Measurements from ENCODE around the gene TMPRSS11D.

Gene TMPRSS11D

DNA sequence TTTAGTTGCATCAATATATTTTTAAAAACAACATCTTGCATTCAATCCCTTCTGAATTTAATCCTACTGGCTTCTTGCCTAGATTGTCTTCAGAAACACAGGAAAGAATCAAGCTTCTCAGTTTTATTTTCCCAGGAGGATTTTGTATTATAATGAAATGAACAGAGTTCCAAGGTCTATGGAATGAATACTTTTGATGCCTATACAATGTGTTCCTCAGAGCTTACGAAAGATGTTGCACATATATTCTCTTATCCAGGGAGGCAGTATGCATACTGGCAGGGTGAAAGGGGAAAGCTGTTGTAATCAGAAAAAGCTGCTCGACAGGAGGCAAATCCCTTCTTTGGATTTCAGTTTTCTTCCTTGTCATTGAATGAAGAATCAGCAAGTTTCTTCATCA, 8.8 kb downstream of the TMPRSS11D start:
- Mint-ChIP-seq H3K9me3 (no peaks in the 10 kb centered on the region), H3K36me3 (ENCODE audit: low read depth) (no peaks in the 10 kb centered on the region), H3K4me3 (no peak overlapping the region), H3K4me1 (ENCODE audit: low read depth) (no peaks in the 10 kb centered on the region), H3K27me3 (ENCODE audit: low read depth) (no peaks in the 10 kb centered on the region), H3K27ac (no peak overlapping the region)

DNA sequence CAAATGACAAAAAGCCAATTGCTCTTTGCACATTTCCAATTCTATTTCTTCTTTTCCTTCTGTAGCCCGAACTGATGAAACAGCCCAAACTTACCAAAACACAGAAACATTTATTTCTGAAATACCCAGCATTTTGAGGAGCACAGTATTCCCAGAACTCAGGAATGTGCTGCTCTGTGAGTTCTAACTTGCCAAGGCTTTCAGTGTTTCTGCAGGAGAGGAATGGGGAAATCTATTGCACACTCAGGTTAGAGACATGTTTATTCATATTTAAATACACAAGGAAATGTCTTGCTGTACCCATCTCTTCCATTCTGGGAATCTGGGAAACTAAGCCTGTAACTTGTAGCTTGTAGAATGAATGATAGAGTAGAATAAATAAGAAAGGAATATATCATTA, 10.7 kb downstream of the TMPRSS11D start:
- Mint-ChIP-seq H3K27ac (no peak overlapping the region), H3K4me3 (no peak overlapping the region), H3K36me3 (ENCODE audit: low read depth) (no peaks in the 10 kb centered on the region), H3K27me3 (ENCODE audit: low read depth) (no peaks in the 10 kb centered on the region), H3K4me1 (ENCODE audit: low read depth) (no peaks in the 10 kb centered on the region), H3K9me3 (no peaks in the 10 kb centered on the region)

DNA sequence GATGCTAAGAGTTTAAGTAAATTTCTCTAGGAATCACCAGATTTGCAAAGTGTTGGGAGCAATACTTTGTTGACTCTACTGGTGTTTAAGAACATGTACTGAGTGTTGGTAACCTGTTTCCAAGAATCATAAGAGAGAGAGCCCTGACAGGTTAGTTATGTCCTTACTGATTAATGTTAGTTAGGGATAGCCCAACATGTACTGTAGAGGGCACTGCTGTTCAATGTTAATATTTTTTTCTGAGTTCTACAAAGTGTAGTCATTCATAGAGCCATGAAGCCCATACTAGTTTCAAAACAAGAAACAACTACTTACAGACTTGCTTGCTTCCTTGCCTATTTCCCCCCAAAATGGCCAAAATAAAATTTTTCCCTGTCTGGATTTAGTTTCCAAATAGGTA, 11.9 kb downstream of the TMPRSS11D start:
- H3K36me3 Mint-ChIP-seq (ENCODE audit: low read depth) = no peaks in the 10 kb centered on the region
- no peaks in the 10 kb centered on the region for H3K4me1 Mint-ChIP-seq (ENCODE audit: low read depth)
- H3K9me3 Mint-ChIP-seq = no peaks in the 10 kb centered on the region
- no peaks in the 10 kb centered on the region for H3K27me3 Mint-ChIP-seq (ENCODE audit: low read depth)
- H3K27ac Mint-ChIP-seq = no peak overlapping the region
- no peak overlapping the region for H3K4me3 Mint-ChIP-seq

DNA sequence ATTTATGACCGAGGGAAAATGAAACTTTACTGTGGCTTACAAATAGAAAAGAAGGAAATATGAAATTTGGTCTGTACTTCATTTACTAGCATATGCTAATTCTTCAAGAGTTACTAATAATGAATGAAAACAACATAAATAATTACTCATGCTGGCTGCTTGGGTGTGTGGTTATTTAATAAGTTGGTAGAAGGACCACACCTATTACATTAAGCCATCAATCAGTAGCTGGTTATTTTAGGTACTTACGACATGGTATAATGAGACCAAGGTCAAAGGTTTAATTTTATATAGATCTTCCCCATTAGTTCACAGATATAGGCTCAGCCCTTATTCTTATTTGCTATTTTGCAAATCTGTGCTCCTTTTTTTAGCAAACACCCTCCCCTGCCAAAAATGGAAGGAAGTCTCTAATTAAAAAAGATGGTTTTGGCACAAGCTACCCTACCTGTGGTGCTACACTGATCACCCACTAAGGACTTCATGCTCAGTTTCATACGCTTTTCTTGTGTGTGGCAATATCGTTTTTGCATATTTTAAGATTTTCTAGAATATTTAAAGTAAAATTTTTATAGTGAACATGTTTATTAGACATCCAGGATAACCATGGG, 14.1 kb downstream of the TMPRSS11D start:
- H3K36me3 Mint-ChIP-seq (ENCODE audit: low read depth) = no peaks in the 10 kb centered on the region
- H3K27me3 Mint-ChIP-seq (ENCODE audit: low read depth) = peaks cover 8% of the 10 kb centered on the region
- H3K9me3 Mint-ChIP-seq = no peaks in the 10 kb centered on the region
- H3K4me3 Mint-ChIP-seq = no peak overlapping the region
- no peaks in the 10 kb centered on the region for H3K4me1 Mint-ChIP-seq (ENCODE audit: low read depth)
- no peak overlapping the region for H3K27ac Mint-ChIP-seq

DNA sequence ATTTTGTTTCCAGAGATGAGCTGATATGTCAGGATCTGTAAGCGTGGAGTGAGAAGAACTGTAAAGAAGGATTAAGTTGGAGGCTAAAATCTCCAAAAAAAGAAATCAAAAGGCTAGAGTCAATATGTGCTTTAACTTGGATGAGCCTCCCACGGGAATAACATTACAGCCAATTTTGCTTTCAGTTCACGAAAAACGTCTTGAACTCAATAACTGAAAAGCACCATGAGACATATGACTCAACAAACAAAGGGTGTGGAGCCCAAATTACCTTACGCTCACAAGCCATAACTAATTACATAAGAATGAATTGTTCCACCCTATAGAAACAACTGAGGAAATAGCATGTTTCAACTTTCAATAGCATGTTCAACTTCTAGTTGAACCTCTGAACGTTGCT, 22.3 kb downstream of the TMPRSS11D start:
- H3K27ac Mint-ChIP-seq = no peak overlapping the region
- no peaks in the 10 kb centered on the region for H3K36me3 Mint-ChIP-seq (ENCODE audit: low read depth)
- H3K9me3 Mint-ChIP-seq = no peaks in the 10 kb centered on the region
- no peaks in the 10 kb centered on the region for H3K4me1 Mint-ChIP-seq (ENCODE audit: low read depth)
- H3K27me3 Mint-ChIP-seq (ENCODE audit: low read depth) = peaks cover 11% of the 10 kb centered on the region
- no peak overlapping the region for H3K4me3 Mint-ChIP-seq

DNA sequence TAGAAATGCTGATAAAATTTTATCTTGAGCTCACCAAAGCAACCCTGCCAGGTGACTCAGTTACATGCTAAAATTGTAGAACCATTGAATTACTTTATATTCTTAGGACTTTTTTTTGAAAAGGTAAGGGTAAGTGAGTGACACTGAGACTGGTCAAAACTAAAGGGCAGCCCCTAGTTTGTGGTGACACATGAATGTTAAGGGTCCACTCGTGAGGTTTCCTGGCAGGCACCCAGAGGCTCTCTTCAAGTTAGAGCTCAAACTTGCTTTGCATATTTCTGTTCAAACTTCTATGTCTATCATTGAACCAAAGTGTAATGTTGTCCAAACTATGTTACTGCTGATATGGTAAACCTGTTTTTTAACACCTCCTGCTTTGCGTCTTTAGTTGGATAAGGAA, 30.5 kb downstream of the TMPRSS11D start:
- no peaks in the 10 kb centered on the region for H3K9me3 Mint-ChIP-seq
- no peak overlapping the region for H3K27ac Mint-ChIP-seq
- no peaks in the 10 kb centered on the region for H3K4me1 Mint-ChIP-seq (ENCODE audit: low read depth)
- H3K36me3 Mint-ChIP-seq (ENCODE audit: low read depth) = no peaks in the 10 kb centered on the region
- no peak overlapping the region for H3K4me3 Mint-ChIP-seq
- H3K27me3 Mint-ChIP-seq (ENCODE audit: low read depth) = no peaks in the 10 kb centered on the region

DNA sequence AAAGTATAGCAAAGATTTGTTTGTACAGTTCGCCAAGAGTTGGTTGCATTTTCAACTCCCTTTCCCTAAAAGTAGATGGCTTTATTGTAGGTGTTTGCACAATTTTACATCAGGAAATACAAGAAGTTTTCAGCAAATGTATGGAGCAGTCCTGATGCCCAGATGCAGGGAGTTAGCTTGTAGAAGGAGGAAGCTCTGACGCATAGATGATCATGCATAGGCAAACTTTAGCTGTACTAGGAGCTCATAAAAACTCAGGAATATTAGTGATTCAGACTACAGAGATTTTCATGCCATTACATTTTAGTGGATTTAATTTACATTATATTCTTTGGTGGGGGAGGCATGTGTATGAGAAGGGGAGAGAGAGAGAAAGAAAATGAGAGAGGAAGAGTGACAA, 62.9 kb downstream of the TMPRSS11D start:
- Mint-ChIP-seq H3K27ac (no peak overlapping the region), H3K4me1 (ENCODE audit: low read depth) (no peaks in the 10 kb centered on the region), H3K36me3 (ENCODE audit: low read depth) (no peaks in the 10 kb centered on the region), H3K9me3 (peaks cover 2% of the 10 kb centered on the region), H3K27me3 (ENCODE audit: low read depth) (no peaks in the 10 kb centered on the region), H3K4me3 (no peak overlapping the region)

DNA sequence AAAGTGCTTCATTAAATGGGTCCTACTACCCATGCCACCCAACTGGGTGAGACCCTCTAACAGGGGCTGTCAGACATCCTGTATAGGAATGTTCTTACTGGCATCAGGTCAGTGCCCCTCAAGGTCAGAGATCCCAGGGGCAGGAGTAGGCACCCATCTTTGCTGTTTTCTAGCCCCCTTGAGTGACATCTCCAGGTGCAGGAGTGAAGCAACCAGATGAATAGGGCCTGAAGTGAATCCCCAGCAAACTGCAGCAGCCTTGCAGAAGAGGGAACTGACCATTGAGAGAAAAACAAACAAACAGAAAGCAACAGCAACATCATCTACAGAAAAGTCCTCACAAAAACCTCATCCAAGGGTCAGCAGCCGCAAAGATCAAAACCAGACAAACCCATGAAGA, 73.8 kb downstream of the TMPRSS11D start:
- no peaks in the 10 kb centered on the region for H3K27me3 Mint-ChIP-seq (ENCODE audit: low read depth)
- no peak overlapping the region for H3K27ac Mint-ChIP-seq
- H3K36me3 Mint-ChIP-seq (ENCODE audit: low read depth) = no peaks in the 10 kb centered on the region
- H3K4me1 Mint-ChIP-seq (ENCODE audit: low read depth) = no peaks in the 10 kb centered on the region
- no peak overlapping the region for H3K4me3 Mint-ChIP-seq
- H3K9me3 Mint-ChIP-seq = peaks cover 30% of the 10 kb centered on the region

DNA sequence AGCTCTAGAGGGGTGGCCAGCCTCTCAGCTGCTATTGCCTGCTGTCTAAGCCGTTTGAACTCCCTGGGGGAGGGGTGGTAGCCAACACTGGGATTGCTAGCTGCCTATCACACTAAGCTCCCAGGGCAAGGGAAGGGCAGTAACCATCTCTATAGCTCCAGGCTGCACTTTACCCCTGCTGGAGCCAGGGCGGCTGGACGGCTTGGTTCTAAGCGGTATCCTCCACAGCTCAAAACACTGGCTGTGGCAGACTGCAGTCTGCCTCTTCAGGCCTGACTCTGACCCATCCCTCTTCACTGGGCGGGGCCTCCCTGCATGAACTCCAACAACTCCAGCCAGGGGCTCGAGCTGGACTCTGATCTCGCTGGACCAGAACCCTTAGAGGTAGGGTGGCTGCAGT, 74.3 kb downstream of the TMPRSS11D start:
- no peaks in the 10 kb centered on the region for H3K27me3 Mint-ChIP-seq (ENCODE audit: low read depth)
- no peaks in the 10 kb centered on the region for H3K4me1 Mint-ChIP-seq (ENCODE audit: low read depth)
- H3K27ac Mint-ChIP-seq = no peak overlapping the region
- H3K9me3 Mint-ChIP-seq = peaks cover 27% of the 10 kb centered on the region
- H3K36me3 Mint-ChIP-seq (ENCODE audit: low read depth) = no peaks in the 10 kb centered on the region
- no peak overlapping the region for H3K4me3 Mint-ChIP-seq

DNA sequence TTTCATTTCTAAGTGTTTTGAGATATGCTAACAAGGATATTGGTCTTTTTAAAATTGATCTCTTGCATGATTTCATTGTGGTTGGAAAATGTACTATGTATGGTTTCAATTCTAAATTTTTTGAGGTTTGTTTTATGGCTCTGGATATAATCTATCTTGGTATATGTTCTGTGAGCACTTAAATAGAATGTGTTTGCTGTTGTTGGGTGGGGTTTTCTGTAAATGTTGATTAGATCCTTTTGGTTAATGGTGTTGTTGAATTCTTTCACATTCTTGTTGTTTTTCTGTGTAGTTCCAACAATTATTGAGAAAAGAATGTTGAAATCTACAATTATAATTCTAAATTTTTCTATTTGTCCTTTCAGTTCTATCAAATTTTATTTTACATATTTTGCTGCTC, 87.0 kb downstream of the TMPRSS11D start:
- H3K9me3 Mint-ChIP-seq = no peaks in the 10 kb centered on the region
- no peak overlapping the region for H3K4me3 Mint-ChIP-seq
- H3K4me1 Mint-ChIP-seq (ENCODE audit: low read depth) = no peaks in the 10 kb centered on the region
- peaks cover 9% of the 10 kb centered on the region for H3K27me3 Mint-ChIP-seq (ENCODE audit: low read depth)
- H3K27ac Mint-ChIP-seq = no peak overlapping the region
- H3K36me3 Mint-ChIP-seq (ENCODE audit: low read depth) = no peaks in the 10 kb centered on the region

DNA sequence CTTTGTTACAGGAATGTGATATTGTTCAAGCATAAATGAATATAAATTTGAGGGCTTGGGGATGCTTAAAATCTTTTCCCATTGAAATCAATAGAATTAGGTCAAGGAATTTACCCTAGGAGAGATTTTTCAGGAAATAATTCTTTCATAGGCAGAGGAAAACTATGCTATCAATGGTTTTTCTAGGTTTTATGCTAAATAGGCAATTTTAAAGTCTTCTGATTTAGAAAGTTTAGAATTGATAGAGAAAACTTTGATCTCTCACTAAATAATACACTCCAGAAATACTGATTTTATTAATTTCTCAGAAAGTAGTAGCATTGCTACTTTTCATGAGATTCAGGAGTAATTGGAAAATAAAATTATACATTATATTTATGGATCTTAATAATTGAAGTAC, 93.1 kb downstream of the TMPRSS11D start:
- peaks cover 3% of the 10 kb centered on the region for H3K27me3 Mint-ChIP-seq (ENCODE audit: low read depth)
- no peak overlapping the region for H3K27ac Mint-ChIP-seq
- H3K4me1 Mint-ChIP-seq (ENCODE audit: low read depth) = no peaks in the 10 kb centered on the region
- H3K9me3 Mint-ChIP-seq = no peaks in the 10 kb centered on the region
- H3K4me3 Mint-ChIP-seq = no peak overlapping the region
- no peaks in the 10 kb centered on the region for H3K36me3 Mint-ChIP-seq (ENCODE audit: low read depth)

DNA sequence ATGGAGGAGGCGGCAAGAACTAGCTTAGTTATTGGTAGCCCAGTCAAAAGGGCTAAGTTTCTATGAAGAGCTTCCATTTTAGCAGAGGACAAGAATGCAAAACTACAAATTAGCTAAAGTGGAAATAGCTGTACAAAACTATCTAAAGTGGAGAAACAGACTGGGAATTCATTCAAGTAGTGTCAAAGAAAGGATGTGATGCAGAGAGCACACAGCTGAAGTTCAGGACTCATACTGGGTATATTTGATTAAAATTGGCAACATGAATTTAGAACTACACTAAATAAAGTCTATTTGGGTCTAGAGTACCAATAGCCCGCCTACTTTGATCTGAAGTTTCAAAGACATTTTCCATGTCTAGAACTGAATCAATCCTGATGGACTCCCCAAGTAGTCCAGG, 96.5 kb downstream of the TMPRSS11D start:
- Mint-ChIP-seq H3K36me3 (ENCODE audit: low read depth) (no peaks in the 10 kb centered on the region), H3K9me3 (no peaks in the 10 kb centered on the region), H3K27ac (no peak overlapping the region), H3K4me3 (no peak overlapping the region), H3K4me1 (ENCODE audit: low read depth) (no peaks in the 10 kb centered on the region), H3K27me3 (ENCODE audit: low read depth) (no peaks in the 10 kb centered on the region)

DNA sequence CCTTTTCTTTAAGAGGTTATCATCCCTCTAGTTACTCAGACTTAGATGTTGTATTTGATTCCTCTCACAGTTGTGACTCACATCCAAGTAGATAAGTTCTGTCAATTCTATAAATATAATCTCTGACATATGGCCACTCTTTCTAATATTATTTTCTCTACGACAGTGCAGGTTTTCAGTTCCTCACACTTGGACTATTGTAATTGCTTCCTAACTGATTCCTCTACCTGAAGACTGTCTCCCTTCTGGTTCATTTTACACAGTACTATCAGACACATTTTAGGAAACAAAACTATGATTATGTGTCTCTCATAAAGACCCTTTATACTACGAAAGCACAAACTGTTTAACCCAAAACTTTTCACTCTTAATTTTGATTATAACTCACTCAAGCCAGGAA, 98.3 kb downstream of the TMPRSS11D start:
- Mint-ChIP-seq H3K4me1 (ENCODE audit: low read depth) (no peaks in the 10 kb centered on the region), H3K4me3 (no peak overlapping the region), H3K9me3 (no peaks in the 10 kb centered on the region), H3K27ac (no peak overlapping the region), H3K27me3 (ENCODE audit: low read depth) (no peaks in the 10 kb centered on the region), H3K36me3 (ENCODE audit: low read depth) (no peaks in the 10 kb centered on the region)

DNA sequence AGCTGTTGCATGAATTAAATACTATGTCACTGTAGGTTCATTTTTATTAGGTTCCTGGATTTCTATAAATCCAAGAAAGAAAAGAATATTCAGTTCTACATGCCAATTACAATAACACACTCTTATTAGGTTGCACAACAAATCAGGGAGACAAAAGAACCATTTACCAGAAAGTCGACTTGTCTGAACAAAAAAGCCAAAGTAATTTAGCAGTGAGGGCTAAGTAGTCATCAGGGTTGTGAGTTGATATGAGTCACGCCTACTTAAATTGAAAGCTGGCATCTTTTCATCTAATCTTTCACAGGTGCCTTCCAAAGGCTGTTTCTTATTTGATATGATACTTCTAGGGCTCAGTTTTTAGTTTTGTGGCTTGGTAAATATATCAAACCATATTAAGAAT, 104.2 kb downstream of the TMPRSS11D start:
- H3K36me3 Mint-ChIP-seq (ENCODE audit: low read depth) = no peaks in the 10 kb centered on the region
- H3K27ac Mint-ChIP-seq = no peak overlapping the region
- no peaks in the 10 kb centered on the region for H3K27me3 Mint-ChIP-seq (ENCODE audit: low read depth)
- no peak overlapping the region for H3K4me3 Mint-ChIP-seq
- H3K9me3 Mint-ChIP-seq = no peaks in the 10 kb centered on the region
- H3K4me1 Mint-ChIP-seq (ENCODE audit: low read depth) = no peaks in the 10 kb centered on the region

DNA sequence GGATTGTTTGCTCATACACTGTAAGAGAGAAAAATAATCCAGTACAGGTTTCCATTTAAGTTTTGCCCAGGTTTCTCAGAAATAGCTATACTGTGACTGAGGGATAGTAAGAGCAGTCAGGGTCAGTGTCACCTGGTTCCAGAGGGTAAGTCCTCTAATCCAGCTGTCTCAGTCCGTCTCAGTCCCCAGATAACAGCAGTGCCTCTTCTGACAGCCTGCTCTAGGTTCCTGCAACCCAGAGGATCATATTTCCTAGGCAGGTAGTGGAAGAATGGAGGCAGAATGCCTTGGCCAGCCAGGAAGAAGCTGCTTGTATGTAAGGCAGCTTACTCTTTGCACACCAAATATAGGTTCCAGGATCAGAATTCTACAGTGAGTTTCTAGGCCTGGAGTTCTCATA, 107.1 kb downstream of the TMPRSS11D start:
- Mint-ChIP-seq H3K27ac (no peak overlapping the region), H3K9me3 (no peaks in the 10 kb centered on the region), H3K27me3 (ENCODE audit: low read depth) (no peaks in the 10 kb centered on the region), H3K4me3 (no peak overlapping the region), H3K36me3 (ENCODE audit: low read depth) (no peaks in the 10 kb centered on the region), H3K4me1 (ENCODE audit: low read depth) (no peaks in the 10 kb centered on the region)
